ENCODE data around the gene HOXD10.

Gene HOXD10

GRCh38 chr2:176099728-176100546, 16.6 kb upstream of the HOXD10 start, which contains the start of gene HOXD12:
Gene HOXD12 (plus strand): TSS chr2:176099795. CDS start chr2:176099802, 7 bp downstream.
- H3K9ac ChIP-seq (ENCODE audit: low read length), result no peak within 1 kb of the TSS
- H3K27ac ChIP-seq (ENCODE audit: low read length), result no peak within 1 kb of the TSS
- no peak within 1 kb of the TSS for H3K4me2 ChIP-seq (ENCODE audit: low read length)
- H2AFZ ChIP-seq (ENCODE audit: low read depth, low read length), result no peak within 1 kb of the TSS
- TF ChIP-seq, protein P1, sequence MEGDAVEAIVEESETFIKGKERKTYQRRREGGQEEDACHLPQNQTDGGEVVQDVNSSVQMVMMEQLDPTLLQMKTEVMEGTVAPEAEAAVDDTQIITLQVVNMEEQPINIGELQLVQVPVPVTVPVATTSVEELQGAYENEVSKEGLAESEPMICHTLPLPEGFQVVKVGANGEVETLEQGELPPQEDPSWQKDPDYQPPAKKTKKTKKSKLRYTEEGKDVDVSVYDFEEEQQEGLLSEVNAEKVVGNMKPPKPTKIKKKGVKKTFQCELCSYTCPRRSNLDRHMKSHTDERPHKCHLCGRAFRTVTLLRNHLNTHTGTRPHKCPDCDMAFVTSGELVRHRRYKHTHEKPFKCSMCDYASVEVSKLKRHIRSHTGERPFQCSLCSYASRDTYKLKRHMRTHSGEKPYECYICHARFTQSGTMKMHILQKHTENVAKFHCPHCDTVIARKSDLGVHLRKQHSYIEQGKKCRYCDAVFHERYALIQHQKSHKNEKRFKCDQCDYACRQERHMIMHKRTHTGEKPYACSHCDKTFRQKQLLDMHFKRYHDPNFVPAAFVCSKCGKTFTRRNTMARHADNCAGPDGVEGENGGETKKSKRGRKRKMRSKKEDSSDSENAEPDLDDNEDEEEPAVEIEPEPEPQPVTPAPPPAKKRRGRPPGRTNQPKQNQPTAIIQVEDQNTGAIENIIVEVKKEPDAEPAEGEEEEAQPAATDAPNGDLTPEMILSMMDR (IDR thresholded peaks at IDR 0.05; ENCODE audit: low read depth, low read length), result no peak
- TF ChIP-seq EZH2phosphoT487 (IDR thresholded peaks at IDR 0.05; ENCODE audit: low read depth), result no peak
- no peaks in the 10 kb centered on the region for H3K79me2 ChIP-seq (ENCODE audit: low read length)
- H3K36me3 ChIP-seq (replicated peaks; ENCODE audit: low read depth, low read length), result no peaks in the 10 kb centered on the region
- H3K9me3 ChIP-seq (ENCODE audit: insufficient read depth, low read length), result no peaks in the 10 kb centered on the region
- H3K27me3 ChIP-seq (ENCODE audit: low read depth, low read length), result no peaks in the 10 kb centered on the region
- H3K4me1 ChIP-seq (ENCODE audit: low read length), result peaks cover 13% of the 10 kb centered on the region
- H3K4me3 ChIP-seq (ENCODE audit: low read length), result no peak within 1 kb of the TSS
- no peaks in the 10 kb centered on the region for H4K20me1 ChIP-seq (ENCODE audit: insufficient read depth, low read length)

DNA sequence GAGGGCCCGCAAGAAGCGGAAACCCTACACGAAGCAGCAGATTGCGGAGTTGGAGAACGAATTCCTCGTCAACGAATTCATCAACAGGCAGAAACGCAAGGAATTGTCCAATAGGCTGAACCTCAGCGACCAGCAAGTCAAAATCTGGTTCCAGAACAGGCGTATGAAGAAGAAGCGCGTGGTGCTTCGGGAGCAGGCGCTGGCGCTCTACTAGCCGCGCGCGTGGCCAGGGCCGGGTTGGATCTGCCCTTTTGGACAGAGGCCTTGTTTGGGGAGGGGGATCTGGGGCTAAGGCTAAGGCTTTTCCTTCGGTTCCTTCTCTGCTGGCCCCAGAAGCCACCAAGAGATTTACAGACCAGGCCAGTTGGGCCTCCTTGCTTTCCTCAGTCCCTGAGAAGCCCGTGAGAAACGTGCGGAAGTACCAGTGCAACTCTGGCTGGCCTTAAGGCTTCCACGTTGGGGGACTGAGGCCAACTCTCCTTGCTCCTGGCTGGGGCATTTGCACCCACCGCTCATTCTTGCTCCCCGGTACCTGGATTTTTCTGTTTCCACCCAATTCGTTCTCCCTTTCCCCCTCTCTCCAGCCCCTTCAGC, 15.9 kb upstream of the HOXD10 start:
- no peaks in the 10 kb centered on the region for H3K79me2 ChIP-seq (ENCODE audit: low read length)
- no peak overlapping the region for H3K4me3 ChIP-seq (ENCODE audit: low read length)
- no peaks in the 10 kb centered on the region for H3K27me3 ChIP-seq (ENCODE audit: low read depth, low read length)
- H3K4me2 ChIP-seq (ENCODE audit: low read length), result no peak overlapping the region
- no peaks in the 10 kb centered on the region for H3K36me3 ChIP-seq (replicated peaks; ENCODE audit: low read depth, low read length)
- no peaks in the 10 kb centered on the region for H4K20me1 ChIP-seq (ENCODE audit: insufficient read depth, low read length)
- no peak overlapping the region for H3K9ac ChIP-seq (ENCODE audit: low read length)
- H2AFZ ChIP-seq (ENCODE audit: low read depth, low read length), result no peak overlapping the region
- H3K9me3 ChIP-seq (ENCODE audit: insufficient read depth, low read length), result no peaks in the 10 kb centered on the region
- no peak overlapping the region for H3K27ac ChIP-seq (ENCODE audit: low read length)
- TF ChIP-seq, protein P1 (IDR thresholded peaks at IDR 0.05; ENCODE audit: low read depth, low read length), result no peak
- TF ChIP-seq EZH2phosphoT487 (IDR thresholded peaks at IDR 0.05; ENCODE audit: low read depth), result no peak
- peaks cover 13% of the 10 kb centered on the region for H3K4me1 ChIP-seq (ENCODE audit: low read length)

DNA sequence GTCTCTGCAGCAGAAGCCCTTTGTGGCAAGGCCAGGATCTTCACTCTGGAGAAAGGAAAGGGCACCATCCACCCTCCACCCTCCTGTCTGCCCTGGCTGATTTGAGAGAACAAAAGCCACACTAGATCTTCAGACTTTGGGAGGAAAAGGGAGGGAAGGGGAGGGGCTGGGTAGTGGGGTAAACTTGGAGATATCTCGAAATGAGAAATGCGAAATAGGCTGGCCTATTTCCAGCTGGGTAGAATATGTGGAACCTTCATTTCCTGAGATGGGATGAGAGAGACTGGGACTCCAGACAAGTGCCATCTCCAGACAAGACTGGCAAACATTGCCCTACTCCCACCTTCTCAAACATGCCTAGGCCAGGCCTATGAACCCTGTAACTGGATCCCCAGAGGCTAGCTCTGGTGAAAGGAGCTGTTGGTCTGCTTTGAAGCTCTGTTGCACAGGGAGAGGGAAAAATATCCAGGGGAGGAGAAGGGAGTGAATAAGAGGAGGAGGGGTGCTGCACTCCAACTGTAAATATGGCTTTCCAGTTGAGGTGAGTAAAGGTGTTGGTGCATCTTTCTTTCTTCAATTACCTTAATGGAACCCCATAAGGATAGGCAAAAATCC, 15.3 kb upstream of the HOXD10 start:
- Histone ChIP-seq H3K36me3 (replicated peaks; ENCODE audit: low read depth, low read length) (no peaks in the 10 kb centered on the region), H3K4me1 (ENCODE audit: low read length) (peaks cover 15% of the 10 kb centered on the region), H3K9me3 (ENCODE audit: insufficient read depth, low read length) (no peaks in the 10 kb centered on the region), H3K4me3 (ENCODE audit: low read length) (no peak overlapping the region), H2AFZ (ENCODE audit: low read depth, low read length) (no peak overlapping the region), H4K20me1 (ENCODE audit: insufficient read depth, low read length) (no peaks in the 10 kb centered on the region), H3K27ac (ENCODE audit: low read length) (no peak overlapping the region), H3K4me2 (ENCODE audit: low read length) (no peak overlapping the region), H3K9ac (ENCODE audit: low read length) (no peak overlapping the region), H3K27me3 (ENCODE audit: low read depth, low read length) (no peaks in the 10 kb centered on the region), H3K79me2 (ENCODE audit: low read length) (no peaks in the 10 kb centered on the region)
- TF ChIP-seq, protein P1 (IDR thresholded peaks at IDR 0.05; ENCODE audit: low read depth, low read length), result no peak
- TF ChIP-seq EZH2phosphoT487 (IDR thresholded peaks at IDR 0.05; ENCODE audit: low read depth), result no peak

DNA sequence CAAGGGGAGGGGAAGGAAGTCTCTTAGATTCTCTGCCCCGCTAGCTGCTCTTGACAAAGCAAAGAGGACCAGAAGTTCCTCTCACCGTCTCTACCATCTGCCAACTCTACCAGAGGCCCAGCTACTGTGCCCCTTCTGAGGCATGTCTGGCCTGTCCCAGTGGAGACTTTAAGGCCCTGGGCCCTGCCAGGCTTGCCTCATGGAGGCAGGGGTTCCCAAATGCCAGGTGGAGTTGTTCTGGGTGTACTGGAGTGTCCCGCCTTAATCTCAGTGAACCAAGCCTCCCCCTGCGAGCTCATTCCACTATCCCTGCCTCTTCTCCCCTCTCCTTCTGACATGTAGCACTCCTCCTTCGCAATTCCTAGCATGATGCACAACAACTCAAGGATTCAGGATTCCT, 14.7 kb upstream of the HOXD10 start:
- Histone ChIP-seq H3K36me3 (replicated peaks; ENCODE audit: low read depth, low read length) (no peaks in the 10 kb centered on the region), H2AFZ (ENCODE audit: low read depth, low read length) (no peak overlapping the region), H3K27me3 (ENCODE audit: low read depth, low read length) (no peaks in the 10 kb centered on the region), H3K27ac (ENCODE audit: low read length) (no peak overlapping the region), H3K9me3 (ENCODE audit: insufficient read depth, low read length) (no peaks in the 10 kb centered on the region), H3K9ac (ENCODE audit: low read length) (no peak overlapping the region), H3K4me3 (ENCODE audit: low read length) (no peak overlapping the region), H4K20me1 (ENCODE audit: insufficient read depth, low read length) (no peaks in the 10 kb centered on the region), H3K79me2 (ENCODE audit: low read length) (no peaks in the 10 kb centered on the region), H3K4me2 (ENCODE audit: low read length) (no peak overlapping the region), H3K4me1 (ENCODE audit: low read length) (peaks cover 16% of the 10 kb centered on the region)
- TF ChIP-seq EZH2phosphoT487 (IDR thresholded peaks at IDR 0.05; ENCODE audit: low read depth), result no peak
- TF ChIP-seq, protein P1 (IDR thresholded peaks at IDR 0.05; ENCODE audit: low read depth, low read length), result no peak

All from OCI-LY3 (cell line).